Retinal pigment epithelial cell (primary cell): Measurements from ENCODE around the gene ADAM15.

ENCODE experiments used
- DNase-seq: peaks from one replicate; pipeline ENCODE4 v3.0.0-alpha.2; 2010; ENCODE audit warnings: low read depth
- H3K4me3 ChIP-seq: 2 replicates; pipeline ENCODE4 v1.5.1; 2011; ENCODE audit warnings: mild to moderate bottlenecking, low read length, control low read depth, moderate library complexity
- TF ChIP-seq, protein P1 (sequence below): conservative IDR thresholded peaks from 2 replicates; pipeline ENCODE4 v1.5.1; 2011; ENCODE audit warnings: low read depth, low read length, control low read depth, inconsistent platforms

The ADAM15 gene

GRCh38 chr1:155018617-155019348 is 32.3 kb upstream of the ADAM15 start:
- DNase-seq: no peak
- no peak overlapping the region for H3K4me3 ChIP-seq
- TF ChIP-seq, protein P1, sequence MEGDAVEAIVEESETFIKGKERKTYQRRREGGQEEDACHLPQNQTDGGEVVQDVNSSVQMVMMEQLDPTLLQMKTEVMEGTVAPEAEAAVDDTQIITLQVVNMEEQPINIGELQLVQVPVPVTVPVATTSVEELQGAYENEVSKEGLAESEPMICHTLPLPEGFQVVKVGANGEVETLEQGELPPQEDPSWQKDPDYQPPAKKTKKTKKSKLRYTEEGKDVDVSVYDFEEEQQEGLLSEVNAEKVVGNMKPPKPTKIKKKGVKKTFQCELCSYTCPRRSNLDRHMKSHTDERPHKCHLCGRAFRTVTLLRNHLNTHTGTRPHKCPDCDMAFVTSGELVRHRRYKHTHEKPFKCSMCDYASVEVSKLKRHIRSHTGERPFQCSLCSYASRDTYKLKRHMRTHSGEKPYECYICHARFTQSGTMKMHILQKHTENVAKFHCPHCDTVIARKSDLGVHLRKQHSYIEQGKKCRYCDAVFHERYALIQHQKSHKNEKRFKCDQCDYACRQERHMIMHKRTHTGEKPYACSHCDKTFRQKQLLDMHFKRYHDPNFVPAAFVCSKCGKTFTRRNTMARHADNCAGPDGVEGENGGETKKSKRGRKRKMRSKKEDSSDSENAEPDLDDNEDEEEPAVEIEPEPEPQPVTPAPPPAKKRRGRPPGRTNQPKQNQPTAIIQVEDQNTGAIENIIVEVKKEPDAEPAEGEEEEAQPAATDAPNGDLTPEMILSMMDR: no peak

DNA sequence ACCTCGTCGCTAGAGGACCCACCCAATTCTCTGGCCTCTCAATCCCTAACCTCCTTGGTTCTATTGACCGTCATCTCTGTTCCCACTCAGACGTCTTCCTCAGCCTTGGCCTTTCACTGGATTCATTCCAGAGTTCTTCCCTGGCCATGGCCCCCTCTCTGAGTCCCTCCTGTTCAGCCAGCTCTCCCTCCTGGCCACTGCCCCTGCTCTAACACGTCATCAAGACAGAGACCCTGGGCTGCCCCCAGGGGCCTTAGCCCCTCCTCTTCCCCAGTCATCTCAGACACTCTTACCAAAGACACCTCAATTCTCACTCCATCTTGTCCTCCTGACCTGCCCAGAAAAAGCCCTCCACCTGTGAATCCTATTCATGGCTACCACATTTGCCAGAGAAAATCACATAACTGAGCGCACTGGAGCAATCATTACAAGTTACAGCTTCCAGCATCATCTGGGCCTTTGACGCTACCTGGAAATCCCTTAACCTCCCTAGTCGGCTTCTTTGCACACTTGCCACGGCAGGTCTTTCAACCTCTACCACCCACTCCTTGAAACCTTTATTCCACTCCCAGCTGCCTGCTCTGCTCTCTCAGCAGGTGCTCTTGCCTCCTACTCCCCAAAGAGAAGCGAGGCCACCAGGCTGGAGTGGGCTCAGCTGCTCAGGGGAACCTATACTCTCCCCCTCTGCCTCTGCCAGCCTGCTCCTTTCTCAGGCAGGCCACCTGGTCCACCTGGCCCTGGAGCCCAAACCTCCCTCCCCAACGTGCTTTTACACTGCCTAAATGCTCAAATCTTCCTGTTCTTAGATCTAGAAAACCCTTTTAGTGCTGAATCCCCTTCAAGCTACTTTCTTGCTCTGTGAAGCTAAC is 31.5 kb upstream of the ADAM15 start:
- H3K4me3 ChIP-seq: no peak overlapping the region
- TF ChIP-seq, protein P1: no peak
- DNase-seq: no peak

DNA sequence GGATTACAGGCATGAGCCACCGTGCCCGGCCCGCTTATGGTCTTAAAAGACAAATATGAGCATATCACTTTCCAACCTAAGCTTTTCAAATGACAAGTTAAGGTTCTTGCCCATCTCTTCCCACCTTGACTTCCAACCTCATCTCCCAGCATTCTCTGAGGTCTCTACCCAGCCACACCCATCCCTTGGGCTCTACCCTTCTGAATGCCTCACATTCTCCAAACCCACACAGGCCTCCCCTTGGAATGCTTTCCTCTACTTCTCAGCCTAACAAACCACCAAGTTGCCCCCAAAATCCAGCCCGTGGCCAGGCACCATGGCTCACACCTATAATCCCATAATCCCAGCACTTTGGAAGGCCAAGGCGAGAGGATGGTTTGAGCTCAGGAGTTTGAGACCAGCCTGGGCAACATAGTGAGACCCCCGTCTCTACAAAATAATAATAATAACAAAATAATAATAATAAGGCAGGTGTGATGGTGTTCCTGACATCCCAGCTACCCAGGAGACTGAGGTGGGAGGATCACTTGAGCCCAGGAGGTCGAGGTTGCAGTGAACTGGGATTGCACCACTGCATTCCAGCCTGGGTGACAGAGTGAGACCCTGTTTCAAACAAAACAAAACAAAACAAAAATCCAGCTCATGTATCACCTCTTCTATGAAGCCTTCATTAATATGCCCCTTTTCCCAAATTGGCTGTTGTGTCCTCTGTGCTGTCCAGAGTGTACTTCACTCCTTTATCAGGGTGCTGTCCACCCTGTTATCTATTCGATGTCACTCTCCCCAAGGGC is 28.8 kb upstream of the ADAM15 start:
- DNase-seq: no peak
- H3K4me3 ChIP-seq: no peak overlapping the region
- TF ChIP-seq, protein P1: no peak

GRCh38 chr1:155022927-155023236 is 28.2 kb upstream of the ADAM15 start:
- H3K4me3 ChIP-seq: no peak overlapping the region
- TF ChIP-seq, protein P1: no peak
- no peak for DNase-seq

DNA sequence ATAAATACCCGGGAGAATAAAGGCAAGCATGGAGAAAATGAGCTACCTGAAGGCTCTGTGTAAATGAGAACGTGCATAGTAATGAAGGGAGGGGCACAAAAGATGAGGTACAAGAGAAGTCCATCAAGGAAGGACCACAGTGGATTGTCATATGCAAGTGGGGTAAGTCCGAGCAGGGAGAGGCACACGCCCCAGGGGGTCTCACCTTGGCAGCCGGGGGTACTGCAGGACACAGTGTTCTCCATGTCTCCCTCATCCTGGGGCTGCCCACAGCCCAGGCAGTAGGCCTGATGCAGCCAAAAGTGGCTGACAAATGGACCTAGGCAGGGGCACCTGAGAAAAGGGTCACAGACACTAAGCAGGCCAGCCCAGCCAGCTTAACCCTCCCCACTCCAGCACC is 27.5 kb upstream of the ADAM15 start:
- TF ChIP-seq, protein P1: no peak
- no peak overlapping the region for H3K4me3 ChIP-seq
- no peak for DNase-seq

DNA sequence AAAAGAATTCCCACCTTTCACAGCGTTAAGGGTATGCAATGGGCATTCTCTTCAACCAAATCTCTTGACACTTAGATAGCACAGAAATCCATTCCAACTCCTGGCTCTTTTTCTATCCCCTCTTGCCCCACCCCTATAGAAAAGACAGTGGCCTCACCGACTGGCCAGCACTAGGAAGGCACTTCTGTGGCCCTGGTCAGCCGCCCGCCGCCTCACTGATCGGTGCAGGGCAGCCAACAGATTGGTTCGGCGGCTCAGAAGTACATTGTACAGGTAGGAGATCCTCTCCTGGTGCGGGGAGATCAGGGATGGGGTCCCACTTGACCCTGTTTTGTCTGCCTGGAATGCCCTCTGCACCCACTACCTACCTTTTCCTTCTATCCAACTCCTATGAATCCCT is 26.8 kb upstream of the ADAM15 start:
- TF ChIP-seq, protein P1: no peak
- no peak overlapping the region for H3K4me3 ChIP-seq
- DNase-seq: no peak
